ENCODE measurements around the gene MTMR3.

The MTMR3 gene

DNA sequence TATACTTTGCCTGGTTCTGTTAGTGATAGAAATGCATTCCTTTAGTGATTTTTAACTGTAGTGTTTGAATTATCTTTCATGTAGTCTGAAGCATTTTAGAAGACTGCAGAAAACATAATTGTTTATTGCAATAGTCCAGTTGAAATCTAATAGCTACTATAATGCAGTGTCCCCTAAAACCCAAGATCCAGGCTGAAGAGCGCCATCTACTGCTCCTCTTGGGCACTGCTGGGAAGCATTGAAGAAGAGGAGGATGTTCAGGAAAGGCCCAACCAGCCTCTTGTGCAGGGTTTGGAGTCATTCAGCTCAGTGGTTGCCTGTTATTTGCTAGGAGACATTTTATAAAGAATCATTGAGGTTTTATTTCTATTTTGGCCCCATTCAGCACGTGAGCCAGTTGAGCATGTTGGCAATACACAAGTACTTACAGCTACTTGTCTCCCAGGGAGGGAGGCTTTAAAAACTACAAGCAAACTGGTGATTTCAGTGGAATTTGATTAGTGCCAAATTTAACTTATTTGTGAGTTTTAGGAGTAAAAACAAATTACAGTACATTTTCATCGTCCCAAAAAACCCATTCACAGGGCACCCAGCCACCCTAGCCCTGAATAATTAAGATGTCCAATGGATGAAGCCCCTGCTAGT lies 122.4 kb downstream of the MTMR3 start:
- peak; percentile 86 for DNase-seq

DNA sequence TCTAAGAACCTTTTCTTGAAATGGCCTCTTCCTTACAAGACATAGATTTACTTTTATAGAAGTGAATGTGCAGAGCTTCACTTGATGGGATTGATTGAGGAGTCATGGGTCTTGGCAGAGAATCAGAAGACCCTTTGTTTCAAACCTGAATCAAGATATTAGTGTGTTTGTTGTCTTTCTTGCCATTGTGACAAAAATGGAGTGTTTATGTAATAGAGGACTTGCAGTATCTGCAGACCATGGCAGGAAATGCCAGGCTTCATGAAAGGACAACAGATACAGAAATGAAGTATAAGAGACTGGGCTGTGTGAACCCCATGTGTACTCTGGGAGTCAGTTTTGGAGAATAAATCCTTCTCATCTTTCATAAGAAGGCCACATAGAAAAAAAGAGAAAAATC lies 124.4 kb downstream of the MTMR3 start:
- no peak for DNase-seq

DNA sequence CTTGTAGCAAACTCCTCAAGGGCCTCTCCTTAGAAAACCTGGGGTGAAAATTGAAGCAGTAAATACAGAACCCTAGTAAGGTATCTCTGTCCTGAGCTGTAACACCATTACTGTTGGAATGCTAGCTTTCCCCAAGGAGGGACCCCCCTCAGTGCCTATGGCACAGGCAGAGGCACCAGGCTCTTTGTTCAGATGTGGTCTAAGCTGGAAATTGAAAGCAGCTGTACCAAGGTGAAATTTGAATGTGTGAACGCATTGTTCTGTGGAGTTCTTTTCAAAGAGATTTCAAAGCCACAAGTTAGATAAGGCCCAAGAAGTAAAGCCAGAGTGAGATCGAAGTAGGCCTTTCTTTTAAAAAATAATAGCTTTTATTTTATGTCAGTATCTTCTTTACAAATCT lies 125.4 kb downstream of the MTMR3 start:
- no peak for DNase-seq

DNA sequence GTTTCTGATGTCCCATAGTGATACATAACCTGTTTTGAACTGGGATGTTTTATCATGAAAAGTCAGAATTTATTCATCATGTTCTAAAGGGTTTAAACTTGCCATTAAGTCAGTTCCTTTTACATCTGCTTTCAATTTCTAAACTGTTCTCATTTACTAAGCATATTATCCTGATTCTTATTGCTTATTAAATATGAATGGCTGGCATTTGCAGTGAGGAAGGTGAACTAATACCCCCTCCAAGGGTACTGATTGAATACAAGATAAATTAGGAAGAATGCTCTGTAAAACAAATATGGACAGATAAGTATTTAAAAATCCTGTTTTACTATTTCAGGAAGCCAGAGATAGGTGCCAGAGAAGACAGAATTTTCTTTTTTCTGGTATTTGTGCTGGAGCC lies 126.5 kb downstream of the MTMR3 start:
- no peak for DNase-seq

DNA sequence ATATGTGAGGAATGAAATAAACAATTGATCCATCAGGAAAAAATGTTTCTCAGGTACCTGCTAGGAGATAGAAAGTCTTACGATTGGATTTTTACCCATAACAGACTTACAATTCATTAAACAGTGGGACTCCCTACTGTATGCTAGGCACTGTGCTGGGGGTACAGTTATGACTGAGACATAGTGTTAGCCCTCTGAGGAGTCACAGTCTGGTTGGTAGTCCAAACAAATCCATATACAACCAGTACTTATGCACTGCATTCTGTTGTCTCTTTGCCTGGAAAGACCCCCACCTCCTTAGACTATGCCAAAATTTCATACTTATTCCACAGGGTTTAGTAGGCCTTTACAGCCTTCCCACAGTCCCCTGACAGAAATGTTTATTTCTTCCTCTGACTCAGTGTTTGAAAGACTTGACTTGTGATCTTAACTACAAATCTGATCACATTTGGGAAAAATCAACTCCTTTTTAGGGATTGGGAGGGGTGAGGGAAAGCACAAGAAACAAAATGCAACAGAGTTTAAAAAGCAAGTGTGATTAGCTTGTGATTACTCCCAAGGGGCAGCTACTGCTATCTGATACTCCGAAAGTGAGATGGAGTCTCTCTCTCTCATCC lies 127.9 kb downstream of the MTMR3 start:
- DNase-seq: no peak

DNA sequence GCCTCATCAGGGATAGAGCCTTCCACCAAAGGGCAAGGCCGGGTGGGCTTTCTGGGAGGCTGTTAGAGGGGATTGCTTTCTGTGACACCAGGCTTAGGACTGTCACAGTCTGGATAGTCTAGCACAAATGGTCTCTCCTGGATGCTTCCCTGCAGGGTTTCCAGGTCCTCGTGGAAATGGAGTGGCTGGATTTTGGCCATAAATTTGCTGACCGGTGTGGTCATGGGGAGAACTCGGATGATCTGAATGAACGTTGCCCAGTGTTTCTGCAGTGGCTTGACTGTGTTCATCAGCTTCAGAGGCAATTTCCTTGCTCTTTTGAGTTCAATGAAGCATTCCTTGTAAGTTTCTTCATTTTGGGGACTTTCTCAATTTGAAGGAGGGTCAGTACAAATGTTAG lies 130.2 kb downstream of the MTMR3 start:
- DNase-seq: no peak

DNA sequence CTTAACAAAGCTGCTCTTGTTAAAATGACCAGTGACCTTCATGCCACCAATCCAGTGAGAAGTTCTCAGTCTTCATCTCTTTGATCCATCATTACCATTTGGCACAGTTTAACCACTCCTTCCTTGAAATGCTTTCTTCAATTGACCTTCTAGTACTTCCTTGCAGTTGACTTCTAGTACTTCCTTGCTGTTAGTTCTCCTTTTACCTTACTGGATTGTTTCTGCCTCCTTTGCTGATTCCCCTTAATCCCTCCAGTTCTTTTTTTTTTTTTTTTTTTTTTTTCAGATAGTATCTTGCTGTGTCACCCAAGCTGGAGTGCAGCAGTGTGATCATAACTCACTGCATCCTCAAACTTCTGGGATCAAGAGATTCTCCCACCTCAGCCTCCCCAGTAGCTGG lies 131.3 kb downstream of the MTMR3 start:
- no peak for DNase-seq

DNA sequence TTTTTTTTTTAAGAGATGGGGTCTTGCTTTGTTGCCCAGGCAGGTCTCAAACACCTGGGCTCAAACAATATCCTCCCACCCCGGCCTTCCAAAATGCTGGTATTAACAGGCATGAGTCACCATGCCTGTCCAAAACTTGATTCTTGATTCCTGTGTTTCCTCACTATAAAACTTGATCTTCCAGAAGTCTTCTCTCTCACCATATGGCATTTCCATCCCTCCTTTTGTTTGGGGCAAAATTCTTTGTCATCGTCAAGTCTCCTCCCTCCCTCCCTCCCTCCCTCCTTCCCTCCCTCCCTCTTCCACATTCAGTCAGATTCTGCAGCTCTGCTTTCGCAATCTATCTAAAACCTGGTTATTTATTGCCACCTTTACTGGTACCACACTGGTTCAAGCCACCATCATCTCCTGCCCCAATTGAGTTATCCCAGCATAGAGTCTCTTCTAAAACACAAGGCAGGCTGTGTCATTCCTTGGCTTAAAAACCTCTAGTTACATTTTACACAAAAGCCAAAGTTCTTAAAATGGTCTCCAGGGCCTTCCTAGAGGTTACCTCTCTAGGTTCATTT lies 132.3 kb downstream of the MTMR3 start:
- no peak for DNase-seq

DNA sequence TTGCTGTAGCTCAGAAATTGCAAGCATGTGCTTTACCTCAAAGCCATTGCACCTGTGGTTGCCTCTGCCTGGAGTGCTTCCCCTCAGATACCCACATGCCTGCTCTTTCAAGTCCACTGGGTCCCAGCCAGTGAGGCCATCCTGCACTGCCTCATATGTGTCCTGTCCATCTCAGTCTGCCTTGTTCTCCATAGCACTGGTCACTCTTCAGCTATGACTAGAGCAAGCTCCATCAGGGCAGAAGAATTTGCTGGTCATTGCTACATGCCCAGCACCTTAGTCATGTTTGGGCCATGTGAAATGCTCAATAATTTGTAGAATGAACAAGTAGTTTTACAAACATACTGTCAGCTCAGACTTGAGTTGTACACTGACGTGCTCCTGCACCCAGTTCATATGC lies 132.9 kb downstream of the MTMR3 start:
- no peak for DNase-seq

DNA sequence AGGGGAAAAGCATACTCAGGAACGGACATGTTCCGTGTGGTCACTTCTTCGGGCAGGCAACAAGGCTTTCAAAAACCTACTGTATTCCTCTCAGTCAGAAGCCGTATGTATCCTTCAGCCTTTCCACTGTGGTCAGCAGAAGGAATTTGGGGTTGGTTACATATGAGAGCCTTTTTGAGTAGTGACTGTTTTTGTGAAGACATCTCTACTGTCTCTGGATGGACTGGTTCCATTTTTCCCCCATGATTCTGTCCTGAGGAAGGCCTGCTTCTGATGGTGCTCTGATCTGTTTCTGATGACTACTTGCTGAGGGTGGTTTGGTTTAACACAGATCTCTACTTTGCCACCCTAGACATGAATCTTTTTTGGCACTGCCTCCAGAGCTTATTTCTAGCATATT lies 133.6 kb downstream of the MTMR3 start:
- DNase-seq: no peak

DNA sequence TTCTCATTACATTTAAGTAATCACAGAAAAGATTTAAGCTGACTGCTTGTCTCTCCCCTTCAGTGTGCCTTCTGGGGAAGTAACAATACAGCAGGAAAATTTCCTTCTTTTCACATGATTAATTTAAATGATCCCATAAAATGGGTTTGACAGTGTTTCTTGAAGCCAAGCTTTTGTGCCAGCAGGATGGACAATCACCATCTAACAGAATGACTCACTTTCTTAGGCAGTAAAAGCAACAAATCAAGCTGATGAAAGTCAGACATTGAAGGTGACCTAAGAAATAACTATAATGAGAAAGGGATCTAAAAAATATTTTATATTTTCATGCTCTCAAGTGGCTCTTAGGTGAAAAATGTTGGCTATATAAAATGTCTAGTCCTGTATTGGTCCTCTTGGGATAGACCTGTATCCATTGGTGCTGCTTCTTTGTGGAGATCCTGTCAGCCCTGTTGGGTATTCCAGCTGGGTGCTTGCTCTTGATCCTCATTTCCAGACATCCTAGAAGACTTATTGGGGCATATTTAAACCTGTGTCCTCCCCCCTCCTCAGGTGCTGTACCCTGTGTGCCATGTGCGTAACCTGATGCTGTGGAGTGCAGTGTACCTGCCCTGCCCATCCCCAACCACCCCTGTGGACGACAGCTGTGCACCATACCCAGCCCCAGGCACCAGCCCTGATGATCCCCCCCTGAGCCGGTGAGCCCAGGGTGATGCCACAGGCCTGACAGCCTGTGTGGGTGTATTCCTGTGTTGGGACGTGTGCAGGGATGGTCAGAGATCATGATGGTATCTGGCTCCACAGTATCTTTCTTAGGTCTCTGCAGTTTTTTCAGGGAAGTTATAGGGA lies 134.6 kb downstream of the MTMR3 start:
- DNase-seq: no peak

DNA sequence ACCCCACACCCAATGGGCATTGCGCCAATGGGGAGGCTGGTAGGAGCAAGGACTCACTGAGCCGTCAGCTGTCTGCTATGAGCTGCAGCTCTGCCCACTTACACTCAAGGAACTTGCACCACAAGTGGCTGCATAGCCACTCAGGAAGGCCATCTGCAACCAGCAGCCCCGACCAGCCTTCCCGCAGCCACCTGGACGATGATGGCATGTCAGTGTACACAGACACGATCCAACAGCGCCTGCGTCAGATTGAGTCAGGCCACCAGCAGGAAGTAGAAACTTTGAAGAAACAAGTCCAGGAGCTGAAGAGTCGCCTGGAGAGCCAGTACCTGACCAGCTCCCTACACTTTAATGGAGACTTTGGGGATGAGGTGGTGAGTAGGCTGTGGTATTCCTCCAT lies 137.5 kb downstream of the MTMR3 start:
- no peak for DNase-seq

DNA sequence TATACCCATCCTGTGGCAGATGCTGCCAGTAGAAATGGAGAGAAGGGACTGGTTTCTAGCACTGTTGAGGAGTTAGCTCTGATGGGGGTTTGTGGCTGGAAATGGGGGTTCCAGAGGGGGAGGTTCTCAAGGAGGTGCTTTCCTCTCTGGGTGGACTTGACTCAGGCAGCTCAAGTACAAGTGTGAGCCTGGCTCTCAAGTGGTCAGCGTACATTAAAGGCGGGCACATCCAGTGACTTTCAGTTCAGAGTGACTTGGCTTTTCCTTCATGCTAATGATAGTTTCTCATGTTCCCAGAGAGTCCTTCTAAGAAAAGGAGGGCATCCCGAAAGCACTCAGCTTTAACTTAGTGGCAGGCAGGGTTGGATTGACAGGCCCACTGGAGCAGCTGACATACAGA lies 138.4 kb downstream of the MTMR3 start:
- DNase-seq: no peak

DNA sequence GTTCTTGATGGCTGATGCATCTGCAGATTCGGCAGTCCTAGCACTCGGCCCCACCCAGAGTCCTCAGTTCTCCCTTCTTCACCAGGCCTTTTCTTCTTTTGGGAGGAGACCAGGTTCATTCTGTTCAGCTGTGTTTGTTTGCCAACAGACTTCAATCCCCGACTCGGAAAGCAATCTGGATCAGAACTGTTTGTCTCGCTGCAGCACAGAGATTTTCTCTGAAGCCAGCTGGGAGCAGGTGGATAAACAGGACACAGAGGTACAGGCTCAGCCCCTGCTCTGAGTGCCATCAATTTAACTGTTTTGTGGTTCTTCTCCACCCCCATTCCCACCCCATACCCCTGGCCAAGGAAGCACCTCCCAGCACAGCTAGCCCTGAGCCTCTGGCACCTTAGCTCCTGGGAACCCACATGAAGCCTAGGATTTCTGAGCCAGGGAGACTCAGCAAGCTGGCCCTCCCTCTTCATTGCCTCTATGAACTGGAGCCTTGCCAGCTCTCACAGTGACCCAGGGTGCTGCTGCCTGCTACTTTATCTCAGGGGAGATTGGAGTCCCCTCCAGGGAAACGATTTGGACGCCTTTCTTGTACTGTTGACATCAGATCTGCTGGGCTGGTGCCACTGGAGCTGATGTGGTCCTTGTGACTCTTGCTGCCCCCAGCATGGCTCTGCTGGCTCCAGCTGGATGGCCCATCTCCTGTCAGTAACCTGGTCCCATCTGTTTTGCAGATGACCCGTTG lies 139.1 kb downstream of the MTMR3 start:
- DNase-seq: no peak

DNA sequence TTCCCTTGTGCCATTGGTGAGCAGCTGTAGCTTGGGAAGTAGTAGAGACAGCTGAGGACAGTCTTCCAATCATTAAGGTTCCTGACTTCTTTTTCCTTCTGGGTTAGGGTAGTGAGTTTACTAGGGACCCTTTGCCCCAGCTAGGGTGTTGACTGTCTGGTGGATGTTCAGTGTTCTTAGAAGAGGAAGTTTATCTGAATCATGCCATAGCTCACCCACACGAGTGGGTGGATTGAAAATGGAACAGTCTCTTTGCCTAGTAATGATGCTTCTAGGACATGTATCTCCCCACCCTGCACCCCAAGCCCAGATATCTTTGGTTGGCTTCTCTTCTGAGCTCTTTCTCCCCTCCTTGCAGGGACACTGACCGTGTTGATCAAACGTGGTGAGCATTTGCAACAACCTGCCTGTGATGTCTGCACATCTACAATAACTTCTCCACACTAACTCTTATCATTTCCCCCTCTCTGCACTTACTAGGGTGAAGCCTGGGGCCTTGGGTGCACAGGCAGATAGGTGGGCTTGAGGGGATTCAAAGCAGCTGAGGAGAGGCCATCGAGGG lies 140.2 kb downstream of the MTMR3 start:
- DNase-seq: no peak

DNA sequence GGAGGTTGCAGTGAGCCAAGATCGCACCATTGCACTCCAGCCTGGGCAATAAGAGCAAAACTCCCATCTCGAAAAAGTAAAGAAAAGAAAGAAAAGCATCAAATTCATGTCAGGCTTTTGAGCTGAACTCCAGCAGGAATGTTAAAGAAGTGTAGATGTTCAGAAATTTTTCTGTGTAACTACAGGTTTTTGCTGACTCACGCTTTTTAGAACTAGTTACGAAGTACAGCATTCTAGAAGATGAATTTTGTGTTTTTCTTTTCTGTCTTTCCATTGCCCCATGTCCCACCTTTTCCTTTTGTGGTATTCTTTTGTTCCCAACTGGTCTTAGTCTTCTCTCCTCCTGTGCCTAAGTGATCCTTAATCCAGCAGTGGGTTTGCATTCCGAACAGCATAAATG lies 141.3 kb downstream of the MTMR3 start:
- no peak for DNase-seq

DNA sequence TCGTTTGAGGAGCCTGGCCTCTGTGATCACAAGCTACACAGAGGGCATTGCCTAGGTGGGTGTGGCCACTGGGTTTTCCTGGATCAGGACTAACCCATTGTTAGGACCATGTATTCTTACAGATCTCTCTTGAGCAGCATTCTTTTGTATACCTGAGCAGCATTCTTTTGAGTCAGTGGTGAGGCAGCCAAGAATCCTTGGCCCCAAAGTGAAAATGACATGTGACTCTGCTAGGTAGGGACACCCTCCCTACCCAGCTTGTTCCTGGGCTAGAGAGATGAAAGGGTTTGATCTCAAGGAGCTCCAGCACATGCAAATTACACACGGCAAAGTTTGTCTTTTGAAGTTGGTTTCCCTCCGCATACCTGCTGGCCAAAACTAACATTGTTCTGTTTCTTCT lies 142.2 kb downstream of the MTMR3 start:
- no peak for DNase-seq

DNA sequence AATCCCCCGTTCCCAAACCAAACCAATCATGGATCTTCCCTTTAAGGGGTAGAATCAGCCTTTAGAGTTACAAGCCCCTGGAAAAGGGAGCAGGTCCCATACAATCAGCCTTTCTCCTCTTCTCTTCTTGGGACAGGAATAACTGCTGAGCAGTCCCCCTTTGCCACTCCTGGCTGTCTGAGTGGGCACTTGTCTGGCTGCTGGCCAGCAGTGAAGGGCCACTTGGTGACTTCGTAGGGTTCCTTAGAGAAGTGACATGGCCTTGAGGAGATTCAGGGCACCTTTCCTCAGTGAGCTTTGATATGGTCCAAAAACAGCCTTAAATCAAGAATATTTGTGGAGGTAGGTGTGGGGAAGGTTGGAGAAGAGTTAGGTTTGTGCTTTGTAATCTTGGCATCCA lies 143.8 kb downstream of the MTMR3 start:
- no peak for DNase-seq

DNA sequence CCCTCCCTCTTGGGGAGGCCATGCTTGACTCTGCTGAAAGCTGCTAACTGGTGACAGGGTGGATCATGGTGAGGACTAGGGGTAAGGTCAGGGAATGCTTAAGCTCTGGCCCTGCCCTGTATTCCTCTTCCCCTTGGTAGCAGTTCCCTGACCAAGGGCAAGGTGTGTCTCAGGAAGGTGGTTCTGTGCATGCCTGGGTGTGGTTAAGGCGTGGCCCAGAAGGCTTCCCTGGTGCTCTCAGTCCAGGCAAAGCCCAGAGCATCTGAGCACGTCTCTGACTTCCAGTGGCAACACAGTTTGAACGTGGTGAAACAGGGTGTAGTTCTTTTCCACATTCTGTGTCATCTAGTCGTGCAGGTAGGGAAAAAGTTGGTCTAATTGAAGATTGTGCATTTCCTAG lies 144.2 kb downstream of the MTMR3 start:
- no peak for DNase-seq

DNA sequence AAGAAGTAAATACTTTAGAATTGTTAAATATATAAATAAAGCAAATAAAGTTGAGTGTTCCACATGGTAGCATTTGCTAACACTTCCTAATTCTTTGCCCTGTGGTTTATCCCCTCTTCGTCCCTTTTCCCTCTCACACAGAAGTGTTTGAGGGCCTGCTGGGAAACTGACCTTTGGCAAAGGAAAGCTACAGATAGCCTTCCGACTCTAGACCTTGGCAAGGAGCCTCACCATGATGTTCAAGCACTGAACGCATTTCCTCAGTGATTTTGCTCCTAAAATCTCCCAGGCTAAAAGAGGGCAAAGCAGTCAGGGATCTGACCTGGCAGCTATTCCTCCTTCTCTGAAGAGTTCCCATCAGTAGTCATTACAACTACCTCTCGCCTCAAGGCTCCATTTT lies 144.8 kb downstream of the MTMR3 start:
- DNase-seq: no peak

DNA sequence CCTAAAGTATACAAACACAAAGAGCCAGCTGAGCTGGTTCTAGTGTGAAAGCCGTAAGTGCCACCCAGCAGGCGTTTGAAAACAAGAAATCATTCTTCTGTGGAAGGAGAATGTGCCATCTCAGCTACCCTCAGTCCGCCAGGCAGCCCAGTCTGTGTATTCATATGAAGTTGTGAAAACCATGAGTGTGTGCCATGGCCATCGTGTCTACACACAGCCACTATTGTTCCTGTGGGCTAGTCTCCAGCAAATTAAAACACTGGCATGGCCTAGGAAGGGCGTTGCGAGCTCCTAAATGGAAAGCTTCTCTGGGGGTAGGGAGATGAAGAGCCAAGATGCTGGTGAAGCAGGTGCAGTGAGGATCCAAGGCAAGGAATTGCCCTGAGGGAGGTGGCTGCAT lies 145.8 kb downstream of the MTMR3 start:
- no peak for DNase-seq

DNA sequence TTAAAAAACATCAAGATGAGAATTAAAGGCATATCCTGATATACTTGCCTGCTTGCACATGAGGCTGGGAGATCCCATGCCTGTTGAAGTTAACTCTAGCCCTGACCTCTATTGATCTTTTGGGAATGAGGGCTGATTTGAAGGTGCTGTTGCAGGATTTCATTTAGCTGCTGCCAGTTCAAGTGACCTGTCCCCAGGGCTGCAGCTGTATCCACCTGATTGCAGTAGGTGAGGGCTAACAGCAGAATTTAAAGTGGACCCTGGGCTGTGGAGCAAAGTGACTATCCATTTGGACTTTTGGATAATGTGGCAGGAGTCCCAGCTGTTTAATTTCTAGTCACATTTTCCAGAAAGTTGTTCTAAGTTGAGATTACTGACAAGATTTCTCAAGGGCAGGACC lies 146.5 kb downstream of the MTMR3 start:
- no peak for DNase-seq

DNA sequence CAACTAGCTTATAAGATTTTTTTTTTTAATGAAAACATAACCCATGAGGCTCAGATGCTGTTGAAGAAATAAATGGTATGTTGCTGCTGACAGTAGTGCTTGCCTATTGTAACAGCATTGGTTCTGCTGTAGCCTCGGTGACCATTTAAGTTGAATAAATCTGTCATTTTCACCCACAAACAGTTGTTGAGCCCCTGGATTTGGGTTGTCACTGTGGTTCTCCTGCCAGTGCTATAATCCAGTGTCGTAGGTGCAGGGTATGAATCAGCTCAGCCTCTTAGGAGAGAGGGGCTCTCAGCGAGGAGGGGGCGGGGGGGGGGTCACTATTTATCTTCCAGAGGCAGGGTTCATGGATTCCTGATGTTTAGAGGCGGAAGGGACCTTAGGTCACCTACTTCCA lies 147.4 kb downstream of the MTMR3 start:
- no peak for DNase-seq
